GM19025 (cell line): ENCODE data around the gene NDRG3.

Experiments
- ATAC-seq: cut with Tn5 transposase; IDR thresholded peaks from one replicate; pipeline ENCODE4 v1.9.1; 2021; ENCODE audit warnings: mild to moderate bottlenecking, low read depth, moderate library complexity; ENCODE audit not compliant: unreplicated experiment

The NDRG3 gene

DNA sequence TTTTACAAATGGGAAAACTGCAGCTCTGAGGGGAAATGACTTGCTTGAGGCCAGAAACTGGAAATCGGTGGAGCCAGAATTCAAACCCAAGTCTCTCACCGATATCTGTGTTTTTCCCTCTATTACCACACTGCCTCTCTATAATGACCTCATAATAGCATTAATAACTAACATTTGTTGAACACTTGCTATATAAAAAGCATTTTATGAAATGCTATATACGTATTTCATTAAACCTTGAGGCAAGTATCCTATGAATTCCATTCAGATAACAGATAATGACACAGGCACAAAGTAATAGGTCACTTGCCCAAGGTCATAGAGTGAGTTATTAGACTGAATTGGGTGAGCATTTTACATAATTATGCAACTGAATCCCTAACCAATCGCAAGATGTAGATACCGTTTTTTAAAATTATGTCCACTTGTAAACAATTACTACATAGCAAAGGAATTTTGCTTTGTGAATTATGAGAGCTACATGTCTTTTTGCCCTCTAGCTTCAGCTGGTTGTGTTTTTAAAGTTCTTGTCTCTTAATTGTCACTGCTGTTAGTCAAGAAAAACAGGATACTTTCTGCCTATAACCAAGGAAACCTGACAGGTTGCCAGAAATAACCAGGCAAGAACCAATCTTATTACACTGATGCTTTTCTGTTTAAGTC lies 23.0 kb upstream of the NDRG3 start:
- ATAC-seq: no peak

GRCh38 chr20:36761125-36761524 lies 15.2 kb upstream of the NDRG3 start:
- no peak for ATAC-seq

DNA sequence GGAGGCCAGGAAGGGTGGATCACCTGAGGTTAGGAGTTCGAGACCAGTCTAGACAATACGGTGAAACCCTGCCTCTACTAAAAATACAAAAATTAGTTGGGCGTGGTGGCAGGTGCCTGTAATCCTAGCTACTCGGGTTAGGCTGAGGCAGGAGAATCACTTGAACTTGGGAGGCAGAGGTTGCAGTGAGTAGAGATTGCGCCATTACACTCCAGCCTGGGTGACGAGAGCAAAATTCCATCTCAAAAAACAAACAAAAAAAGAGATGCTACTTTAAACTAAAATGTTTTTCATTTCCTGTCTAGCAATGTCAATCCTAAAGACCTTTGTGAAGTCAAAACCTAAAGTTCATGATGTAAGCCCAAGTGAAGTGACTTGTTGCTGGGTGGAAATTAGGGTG lies 14.8 kb upstream of the NDRG3 start:
- no peak for ATAC-seq

DNA sequence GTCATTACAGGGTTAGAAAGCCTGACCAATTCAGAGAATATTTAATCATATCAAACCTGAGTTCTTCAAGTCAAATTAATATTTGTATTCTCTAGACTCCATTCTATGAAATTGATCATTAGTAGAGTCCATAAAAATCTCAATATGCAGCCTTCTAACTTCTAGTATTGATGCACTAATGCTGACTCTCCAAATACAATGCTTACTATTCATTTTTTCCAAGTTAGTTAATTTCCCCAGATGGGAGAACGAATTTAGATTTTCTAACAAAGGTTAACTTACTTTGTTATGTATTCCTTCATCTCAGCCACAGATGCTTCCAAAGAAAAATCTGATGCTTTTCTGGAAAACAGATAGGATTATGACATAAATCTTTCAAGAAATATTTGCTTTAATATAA lies 12.4 kb upstream of the NDRG3 start:
- ATAC-seq: no peak

DNA sequence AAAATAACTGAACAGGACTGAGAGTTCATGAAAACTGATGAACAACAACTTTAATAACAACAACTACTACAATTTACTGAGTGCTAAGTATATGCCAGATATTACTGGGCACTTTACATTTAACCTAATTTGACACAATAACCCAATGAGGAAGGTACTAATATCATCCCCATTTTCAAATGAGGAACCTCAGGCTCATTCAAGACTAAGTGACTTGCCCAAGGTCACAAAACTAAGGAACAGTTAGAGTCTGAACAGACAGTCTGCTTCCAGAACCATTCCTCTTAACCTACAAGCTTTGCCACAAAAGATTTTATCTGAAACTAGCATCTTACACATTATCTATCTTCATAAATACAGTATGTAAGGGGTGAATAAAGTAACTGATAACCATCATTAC lies 10.6 kb upstream of the NDRG3 start:
- no peak for ATAC-seq

GRCh38 chr20:36754656-36755222 lies 8.8 kb upstream of the NDRG3 start:
- no peak for ATAC-seq

DNA sequence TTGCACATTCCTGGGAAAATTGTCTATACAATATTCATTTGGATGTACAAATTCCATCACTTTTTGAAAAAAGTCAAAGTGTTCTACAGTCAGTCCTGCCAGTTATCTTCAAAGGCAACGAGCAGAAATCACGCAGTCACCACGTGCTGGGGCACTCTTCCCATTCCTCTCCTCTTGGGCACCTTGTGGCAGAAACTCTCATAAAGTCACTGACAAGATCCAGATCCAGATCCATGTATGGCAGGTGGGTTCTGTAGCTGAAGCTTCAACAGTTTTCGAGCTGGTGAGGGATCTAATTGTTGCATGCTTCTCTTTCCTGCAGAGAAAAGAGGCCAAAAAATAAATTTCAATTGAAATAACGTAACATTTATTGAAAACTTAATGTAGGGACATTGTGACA lies 6.7 kb upstream of the NDRG3 start:
- ATAC-seq: no peak

GRCh38 chr20:36745234-36745926 lies 510 bp downstream of the NDRG3 start:
- peak; percentile 40 for ATAC-seq

DNA sequence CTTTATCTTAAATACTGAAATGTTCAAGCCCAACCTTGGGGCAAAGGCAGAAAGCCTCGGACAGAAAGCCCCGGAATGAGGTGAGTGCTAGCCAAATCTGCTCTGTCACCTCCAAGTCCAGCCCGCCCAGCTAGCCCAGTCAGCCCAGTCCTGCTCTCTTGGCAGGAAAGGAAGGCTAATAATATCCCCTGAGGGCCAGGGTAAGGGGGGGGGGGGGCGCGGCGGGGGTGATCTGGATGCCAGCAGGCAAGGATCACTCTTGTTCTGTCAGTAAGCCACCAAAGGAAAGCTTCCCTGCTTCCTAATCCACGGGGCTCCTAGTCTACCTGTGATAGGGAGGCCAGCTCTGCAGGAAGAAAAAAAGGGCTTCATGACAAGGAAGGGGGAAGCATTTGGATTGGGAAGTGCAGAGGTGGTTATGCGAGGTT lies 1.1 kb downstream of the NDRG3 start:
- ATAC-seq: no peak

DNA sequence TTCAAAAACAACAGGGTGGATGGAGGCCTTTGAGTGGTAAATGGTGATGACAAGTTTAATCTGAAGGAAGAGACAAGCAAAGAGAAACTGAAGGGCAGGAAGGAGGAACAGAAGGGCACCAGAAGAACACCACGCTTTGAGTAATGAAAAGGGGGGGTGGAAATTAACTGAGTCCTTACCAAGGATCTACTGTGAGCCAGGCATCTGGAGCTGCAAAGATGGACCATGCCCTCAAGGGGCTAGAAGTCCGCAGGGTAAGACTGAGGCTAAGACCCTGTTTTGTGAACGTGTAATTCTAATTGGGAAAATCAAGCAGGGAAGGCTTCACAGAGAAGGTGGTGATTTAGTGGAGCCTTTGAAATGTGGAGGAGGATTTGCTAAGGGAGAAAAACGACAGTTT lies 1.6 kb downstream of the NDRG3 start:
- ATAC-seq: no peak

- no peak for ATAC-seq
These were observed 3.3 kb downstream of the NDRG3 start for GRCh38 chr20:36742558-36742957.

DNA sequence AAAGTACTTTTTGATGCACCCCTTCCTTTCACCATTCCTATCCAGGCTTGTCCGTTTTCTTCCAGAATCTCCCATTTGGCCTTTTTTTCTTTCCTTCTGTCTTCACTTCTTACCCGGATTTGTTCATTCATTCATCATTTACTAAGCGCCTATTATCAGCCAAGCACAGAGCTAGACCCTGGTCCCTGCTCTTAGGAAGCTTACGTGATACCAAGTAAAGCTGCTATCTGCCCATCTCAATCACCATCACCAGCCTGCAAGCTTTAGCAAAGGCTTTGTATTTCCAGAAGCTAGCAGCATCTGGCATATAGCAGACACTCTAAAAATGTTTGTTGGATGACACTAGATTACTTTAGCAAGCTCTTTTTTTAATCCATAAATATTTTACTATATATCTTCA lies 4.8 kb downstream of the NDRG3 start:
- ATAC-seq: no peak

DNA sequence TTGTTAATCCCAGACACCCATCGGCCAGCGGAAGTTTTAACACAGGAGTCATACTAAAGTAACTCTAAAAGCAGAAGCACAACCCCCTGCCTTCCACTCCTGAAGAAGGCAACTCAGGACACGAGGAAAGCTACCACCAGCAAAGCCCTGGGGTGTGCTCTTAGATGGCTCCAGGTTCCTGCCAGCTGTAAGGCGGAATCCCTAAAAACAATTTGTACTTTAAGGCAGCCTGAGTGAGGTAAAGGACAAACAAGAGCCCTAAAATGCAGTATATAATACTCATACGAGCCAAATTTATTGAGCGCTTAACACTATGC lies 8.7 kb downstream of the NDRG3 start:
- no peak for ATAC-seq

GRCh38 chr20:36736451-36737182 lies 9.3 kb downstream of the NDRG3 start:
- no peak for ATAC-seq

DNA sequence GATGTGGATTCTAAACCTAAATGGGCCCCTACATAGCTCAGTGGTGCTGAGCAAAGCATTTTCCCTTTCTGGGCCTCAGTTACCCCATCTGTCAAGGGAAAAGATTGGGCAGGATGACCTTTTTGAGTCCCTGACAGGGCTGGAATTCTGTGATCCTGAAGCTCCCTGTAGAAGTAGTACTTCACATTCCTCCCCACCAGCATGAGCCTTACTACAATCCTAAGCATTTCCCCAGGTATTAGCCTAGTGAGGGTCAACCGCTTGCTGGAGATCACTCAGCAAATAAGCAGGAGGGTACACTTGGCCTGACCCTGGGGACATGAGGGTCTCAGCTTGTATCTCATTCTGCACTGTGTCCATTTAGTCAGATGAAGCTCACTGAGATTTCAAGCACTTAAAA lies 13.4 kb downstream of the NDRG3 start:
- no peak for ATAC-seq

DNA sequence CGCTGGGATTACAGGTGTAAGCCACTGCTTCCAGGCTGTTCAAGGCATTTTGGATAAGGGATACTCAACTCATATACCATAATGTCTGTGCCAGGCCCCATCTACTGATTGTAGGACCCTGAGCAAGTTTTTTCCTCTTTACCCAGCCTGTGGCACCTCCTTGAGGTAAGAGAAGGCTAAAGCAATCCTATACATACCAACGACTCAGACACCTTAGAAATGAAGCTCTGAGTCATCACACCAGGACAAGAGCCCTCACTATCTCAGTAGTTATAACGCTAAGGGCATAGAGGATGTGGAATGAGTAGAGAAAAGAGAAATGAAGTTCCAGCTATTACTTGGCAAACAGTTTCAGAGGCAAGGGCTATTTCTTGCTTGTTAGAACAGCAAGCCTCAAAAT lies 16.9 kb downstream of the NDRG3 start:
- ATAC-seq: no peak

DNA sequence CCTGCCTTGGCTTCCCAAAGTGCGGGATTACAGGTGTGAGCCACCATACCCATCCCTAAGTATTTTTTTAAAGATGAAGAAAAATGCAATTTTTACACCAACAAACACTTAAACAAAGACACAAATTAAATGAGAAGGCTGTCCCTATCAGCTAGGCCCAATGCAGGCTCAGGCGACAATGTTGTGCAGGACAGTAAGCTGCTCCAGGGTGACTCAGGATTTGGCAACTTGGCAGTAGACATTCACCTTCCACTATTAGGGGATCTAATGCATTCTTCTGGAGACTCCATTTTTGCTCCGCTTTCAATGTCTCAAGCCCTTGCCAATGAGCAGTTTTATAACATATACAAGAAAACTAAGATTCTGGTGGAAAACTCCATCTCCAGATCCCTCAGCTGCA lies 19.7 kb downstream of the NDRG3 start:
- ATAC-seq: no peak

GRCh38 chr20:36720510-36720909 lies 25.4 kb downstream of the NDRG3 start:
- no peak for ATAC-seq

DNA sequence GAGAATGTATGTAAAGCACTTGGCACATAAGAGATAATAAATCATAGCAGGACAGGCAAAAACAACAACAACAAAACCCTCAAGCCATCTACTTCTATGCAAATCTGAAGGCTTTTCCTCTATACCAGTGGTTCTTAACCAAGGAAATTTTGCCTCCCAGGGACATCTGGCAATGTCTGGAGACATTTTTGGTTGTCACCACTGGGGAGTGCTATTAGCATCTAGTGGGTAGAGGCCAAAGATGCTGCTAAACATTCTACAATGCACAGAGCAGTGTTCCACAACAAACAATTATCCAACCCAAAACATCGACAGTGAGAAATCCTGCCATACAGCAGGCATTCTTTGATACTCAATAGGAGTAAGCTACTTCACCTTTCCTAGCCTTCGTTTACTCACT lies 28.2 kb downstream of the NDRG3 start:
- ATAC-seq: no peak

GRCh38 chr20:36717021-36717420 lies 28.9 kb downstream of the NDRG3 start:
- no peak for ATAC-seq

DNA sequence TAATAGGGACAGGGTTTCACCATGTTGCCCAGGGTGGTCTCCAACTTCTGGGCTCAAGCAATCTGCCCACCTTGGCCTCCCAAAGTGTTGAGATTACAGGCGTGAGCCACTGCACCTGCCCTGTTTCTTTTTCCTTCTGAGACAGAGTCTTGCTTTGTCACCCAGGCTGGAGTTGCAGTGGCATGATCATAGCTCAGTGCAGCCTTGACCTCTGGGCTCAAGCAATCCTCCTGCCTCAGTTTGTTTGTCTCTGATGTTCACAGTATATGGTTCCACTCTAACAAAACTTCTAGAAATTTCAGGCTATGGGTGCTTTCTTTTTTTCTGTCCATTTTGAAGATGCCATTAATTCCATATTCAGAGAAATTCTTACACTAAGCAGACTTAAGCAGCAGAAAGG lies 33.1 kb downstream of the NDRG3 start:
- no peak for ATAC-seq

GRCh38 chr20:36709126-36709525 lies 36.8 kb downstream of the NDRG3 start:
- ATAC-seq: no peak
